HG03558 (cell line): Measurements from ENCODE around the gene LRP11.

ENCODE experiments used
- ATAC-seq: cut with Tn5 transposase; IDR thresholded peaks from one replicate; pipeline ENCODE4 v1.9.1; 2021; ENCODE audit warnings: moderate number of reproducible peaks; ENCODE audit not compliant: unreplicated experiment; ENCODE audit errors: extremely low read depth

LRP11 gene

DNA sequence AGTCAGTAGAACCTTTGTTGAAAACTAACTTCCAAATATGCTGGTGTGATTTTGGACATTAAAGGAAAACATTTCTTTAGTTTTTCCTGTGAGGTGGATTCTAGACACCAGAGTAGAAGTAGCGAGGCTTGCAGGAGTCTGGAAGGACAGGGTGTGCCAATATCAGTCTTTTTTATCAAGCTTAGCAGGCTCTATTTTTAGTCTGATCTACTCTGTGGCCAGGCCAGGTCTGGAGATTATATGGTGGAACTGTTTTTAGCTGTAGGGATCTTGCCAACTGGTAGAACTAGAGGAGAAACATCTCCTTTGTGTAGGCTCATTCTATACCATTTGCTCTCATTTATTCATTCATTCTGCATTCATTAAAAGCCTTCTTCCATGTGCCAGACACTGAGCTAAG is 42.7 kb downstream of the LRP11 start:
- ATAC-seq, result no peak

DNA sequence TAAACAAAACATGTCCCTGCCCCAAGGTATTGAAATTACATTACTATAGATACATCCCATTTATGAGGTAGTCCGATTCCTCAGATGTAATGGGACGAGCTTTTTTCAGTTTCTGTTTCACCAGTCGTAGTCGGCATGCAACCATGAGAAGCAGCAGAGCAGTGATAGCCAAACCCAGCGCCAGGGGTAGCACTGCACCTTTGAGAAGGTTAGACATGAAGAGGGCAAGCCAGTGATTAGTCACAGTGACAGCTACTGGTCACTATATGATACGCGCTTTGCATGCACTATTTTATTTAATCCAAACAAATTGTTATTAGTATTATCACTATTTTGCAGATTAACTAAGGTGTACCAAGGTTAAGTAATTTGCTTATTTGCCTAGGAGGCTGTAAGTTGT is 43.7 kb downstream of the LRP11 start:
- ATAC-seq, result no peak

DNA sequence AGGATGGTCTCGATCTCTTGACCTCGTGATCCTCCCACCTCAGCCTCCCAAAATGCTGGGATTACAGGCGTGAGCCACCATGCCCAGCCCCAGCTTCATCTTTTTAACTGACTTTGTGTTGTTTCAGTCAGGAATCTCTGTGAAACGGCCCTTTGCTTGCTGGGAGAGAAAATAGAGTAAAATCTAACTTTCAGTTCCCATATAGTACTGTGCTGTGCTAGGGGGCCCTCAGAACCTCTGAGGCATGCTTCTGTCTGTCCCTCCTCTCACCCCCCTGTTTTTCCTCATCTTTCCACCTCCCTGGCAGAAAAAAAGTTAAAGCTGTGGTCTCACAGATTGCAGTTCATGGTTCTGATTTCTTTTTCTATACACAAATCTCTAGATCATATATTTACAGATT is 48.4 kb downstream of the LRP11 start:
- no peak for ATAC-seq

DNA sequence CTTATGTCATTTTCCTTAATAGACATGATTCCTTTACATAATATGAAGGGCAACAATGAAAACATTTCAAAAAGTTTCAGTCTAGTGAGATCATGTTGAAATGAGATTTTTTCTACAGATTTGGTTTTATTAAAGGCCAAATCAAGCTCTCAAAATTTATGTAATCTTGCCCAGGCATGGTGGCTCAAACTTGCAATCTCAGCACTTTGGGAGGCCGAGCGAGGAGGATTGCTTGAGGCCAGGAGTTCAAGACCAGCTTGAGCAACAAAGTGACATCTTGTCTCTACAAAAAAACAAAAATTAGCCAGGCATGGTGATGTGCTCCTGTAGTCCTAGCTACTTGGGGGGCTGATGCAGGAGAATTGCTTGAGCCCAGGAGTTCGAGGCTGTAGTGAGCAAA is 50.8 kb downstream of the LRP11 start:
- no peak for ATAC-seq

DNA sequence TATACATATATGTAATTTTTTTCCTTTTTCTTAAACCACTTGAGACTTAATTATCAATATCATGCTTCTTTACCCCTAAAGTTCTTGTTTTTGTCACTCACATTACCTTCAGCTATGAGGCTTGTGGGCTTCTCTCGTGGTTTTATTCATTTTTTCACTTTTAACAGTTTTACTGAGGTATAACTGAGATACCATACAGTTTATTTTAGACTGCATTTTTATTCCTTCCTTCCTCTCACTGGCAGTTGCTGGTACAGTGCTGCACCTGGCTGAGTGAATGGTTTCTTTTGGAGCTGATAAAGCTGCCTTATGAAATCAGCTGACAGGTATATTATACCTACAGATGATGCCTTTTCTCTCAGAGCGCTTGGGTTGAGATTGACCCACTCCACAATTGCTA is 54.4 kb downstream of the LRP11 start:
- no peak for ATAC-seq

DNA sequence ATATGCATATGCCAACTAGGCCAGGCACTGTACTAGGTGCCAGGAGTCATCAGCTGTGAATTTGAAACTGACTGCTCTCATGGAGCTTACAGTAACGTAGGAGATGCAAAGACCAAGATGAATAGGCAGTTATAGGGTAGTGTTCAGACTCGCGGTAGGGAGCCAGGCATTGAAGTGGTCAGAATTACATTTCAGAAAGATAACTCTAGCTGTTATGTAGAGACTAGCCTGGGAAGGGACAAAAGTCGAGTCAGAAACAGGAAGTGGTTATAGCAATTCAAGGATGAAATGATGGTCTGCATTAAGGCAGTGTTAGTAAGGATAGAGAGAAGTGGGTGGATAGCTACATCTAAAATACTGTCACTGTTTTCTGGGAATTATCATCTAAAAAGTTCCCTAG is 58.0 kb downstream of the LRP11 start:
- ATAC-seq, result no peak

DNA sequence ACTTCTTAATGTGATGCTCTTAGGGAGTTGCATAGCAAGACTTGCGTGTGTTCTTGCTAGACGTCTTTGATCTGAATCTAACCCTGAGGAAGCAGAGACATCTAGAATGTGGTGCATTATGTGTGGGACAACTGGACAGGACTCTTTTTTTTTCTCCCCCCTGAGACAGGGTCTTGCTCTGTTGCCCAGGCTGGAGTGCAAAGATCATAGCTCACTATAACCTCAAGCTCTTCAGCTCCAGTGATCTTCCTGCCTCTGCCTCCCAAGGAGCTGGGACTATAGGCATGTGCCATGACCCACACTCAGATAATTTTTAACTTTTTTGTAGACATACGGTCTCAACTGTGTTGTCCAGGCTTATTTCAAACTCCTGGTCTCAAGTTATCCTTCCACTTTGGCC is 80.6 kb downstream of the LRP11 start:
- ATAC-seq, result no peak

DNA sequence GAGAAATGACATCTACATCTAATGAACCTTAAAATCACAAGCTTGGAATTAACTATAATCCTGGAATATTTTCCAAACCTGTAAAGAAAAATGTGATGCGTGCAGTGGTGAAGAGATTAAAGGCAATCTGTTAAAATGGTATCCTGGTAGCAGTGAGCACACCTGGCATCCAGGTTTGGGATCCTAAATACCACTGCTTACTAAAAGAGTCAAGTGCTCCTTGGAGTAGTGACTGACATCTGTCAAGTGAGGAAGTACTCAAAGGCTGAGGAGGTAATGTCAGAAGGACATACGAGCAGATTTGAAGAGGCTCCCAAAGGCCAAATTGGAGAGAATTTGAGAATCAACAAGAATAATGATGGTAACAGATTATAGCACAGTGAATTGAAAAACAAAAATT is 81.8 kb downstream of the LRP11 start:
- ATAC-seq, result no peak

DNA sequence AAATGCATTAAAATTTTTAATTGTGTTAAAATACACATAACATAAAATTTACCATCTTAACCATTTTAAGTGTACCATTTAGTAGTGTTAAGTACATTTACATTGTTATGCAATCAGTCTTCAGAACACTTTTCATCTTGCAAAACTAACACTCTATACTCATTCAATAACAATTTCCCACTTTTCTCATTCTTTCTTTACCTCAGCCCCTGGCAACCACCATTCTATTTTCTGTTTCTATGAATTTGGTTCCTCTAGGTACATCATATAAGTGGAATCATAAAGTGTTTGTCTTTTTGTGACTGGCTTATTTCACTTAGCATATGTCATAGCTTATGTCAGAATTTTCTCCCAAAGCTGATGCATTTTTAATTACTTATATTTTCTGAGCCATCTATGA is 82.4 kb downstream of the LRP11 start:
- no peak for ATAC-seq

DNA sequence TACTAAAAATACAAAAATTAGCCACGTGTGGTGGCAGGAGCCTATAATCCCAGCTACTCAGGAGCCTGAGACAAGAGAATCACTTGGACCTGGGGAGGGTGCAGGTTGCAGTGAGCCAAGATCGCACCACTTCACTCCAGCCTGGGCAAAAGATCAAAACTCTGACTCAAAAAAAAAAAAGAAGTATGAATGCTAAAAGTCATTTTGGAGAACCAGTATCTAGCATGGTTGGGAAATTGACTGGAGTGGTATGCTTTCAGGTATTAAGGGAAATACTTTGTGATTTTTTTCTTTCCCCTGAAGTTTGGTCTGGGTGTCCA is 84.6 kb downstream of the LRP11 start:
- no peak for ATAC-seq

DNA sequence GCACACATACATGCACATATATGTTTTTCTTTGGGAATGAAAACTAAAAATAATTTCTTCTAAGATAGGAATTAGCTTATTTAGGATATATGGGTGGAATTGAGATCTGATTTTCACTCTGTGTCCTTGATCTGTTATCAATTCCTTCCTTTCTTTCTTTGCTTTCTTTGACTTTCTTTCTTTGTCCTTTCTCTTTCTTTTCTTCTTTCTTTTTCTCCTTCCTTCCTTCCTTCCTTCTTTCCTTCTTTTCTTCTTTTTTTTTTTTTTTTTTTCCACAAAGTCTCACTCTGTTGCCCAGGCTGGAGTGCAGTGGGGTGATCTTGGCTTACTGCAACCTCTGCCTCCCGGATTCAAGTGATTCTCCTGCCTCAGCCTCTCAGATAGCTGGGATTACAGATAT is 86.5 kb downstream of the LRP11 start:
- ATAC-seq, result no peak

DNA sequence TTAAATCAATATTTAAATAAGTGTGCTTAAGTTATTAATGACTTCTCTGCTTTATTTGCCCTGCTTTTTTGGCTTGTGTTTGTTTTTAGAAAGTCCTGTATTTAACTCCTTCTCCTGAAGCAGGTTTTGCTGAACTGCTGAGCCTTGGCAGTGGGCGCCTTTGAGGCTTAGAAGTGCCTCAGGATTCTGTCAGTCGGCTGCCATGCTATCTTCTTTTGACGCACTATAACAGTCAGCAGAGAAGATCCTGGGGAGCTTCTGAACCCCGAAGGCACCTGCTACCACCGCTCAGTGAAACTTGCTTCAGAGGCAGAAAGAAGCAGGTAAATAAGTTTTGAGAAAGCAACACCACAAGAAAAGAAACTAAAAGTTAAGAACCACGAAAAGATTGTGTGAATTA is 92.2 kb downstream of the LRP11 start:
- no peak for ATAC-seq

DNA sequence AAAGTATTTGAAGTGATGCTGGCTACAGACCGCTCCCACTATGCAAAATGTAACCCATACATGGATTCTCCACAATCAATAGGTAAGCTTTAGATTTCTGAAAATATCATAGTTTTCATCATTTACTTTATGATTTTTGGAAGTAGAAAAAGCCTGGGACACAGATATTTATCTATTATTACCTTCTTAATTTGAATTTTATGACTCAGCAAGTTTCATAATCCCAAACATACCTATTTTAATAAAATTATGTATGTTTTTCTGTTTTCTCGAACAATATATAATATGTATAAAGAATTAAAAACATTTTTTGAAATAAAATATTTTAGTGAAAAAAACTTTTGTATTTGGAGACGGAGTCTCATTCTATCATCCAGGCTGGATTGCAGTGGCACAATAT is 93.0 kb downstream of the LRP11 start:
- ATAC-seq, result no peak

DNA sequence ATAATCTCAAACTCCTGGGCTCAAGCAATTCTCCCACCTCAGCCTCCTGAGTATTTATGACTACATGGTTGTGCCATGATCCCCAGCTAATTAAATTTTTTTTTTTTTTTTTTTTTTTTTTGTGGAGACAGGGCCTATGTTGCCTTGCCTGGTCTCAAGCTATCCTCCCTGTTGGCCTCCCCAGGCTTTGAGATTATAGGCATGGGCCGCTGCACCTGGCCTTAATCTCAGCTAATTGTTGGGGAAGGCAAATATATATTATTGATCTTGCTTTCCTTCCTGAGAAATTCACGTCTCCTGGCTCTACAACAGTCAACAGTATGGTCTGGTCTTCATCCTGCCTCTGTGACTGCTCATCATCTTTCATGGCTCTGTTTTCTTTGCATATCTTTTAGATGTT is 94.5 kb downstream of the LRP11 start:
- ATAC-seq, result no peak
